Hematopoietic multipotent progenitor cell treated with erythropoietin and hydrocortisone succinate and interleukin-3 and kit ligand, for 6 days (in vitro differentiated cells): Measurements from ENCODE around the gene SSBP3.

Source experiments
- DNase-seq: peaks from one replicate; pipeline ENCODE4 v3.0.0-alpha.2; 2015

The SSBP3 gene

GRCh38 chr1:54279457-54279856 lies 126.7 kb downstream of the SSBP3 start:
- DNase-seq = no peak

- no peak for DNase-seq
These were observed 127.2 kb downstream of the SSBP3 start for GRCh38 chr1:54278941-54279422.

- no peak for DNase-seq
These were observed 128.5 kb downstream of the SSBP3 start for GRCh38 chr1:54277451-54278341.

GRCh38 chr1:54276617-54277450 lies 129.4 kb downstream of the SSBP3 start:
- DNase-seq = peak; percentile 43

DNA sequence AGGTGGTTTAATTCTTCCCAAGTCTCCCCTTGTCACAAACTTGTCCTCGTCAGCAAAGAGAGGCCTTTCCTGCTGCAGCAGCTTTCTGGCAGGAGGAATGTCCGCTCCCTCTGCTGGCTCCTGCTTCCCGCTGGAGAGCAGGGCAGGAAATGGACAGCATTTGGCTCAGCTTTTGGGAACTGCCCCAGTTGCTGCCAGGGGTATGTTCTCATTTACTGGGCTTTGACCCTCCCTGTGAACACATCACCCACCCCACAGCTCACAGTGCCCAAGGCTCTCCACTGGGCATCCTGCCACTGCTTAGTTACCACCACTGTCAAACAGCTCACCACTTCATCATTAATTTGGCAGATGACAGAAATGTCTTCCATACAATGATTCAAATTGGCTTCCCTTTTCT lies 130.8 kb downstream of the SSBP3 start:
- no peak for DNase-seq

DNA sequence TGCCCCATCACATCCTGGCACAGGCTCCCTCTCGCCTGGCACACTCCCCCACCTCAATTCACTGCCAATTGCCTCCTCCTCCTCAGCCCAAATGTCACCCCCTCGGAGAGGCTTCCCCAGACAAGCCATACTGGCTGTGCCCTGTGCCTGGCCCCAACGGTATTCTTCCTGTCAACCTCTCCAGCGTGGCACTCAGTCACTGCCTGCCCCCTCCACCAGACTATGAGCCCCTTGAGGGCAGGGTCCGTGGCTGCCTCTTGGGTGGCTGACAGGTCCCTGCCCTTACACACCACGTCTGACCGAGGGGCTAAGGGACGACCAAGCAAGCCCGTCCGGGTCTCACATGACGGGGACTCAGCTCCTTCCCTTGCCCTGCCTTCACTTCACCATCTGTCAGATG lies 131.3 kb downstream of the SSBP3 start:
- DNase-seq = no peak

- DNase-seq = no peak
These were observed 131.7 kb downstream of the SSBP3 start for GRCh38 chr1:54274448-54274847.

GRCh38 chr1:54273795-54274163 lies 132.4 kb downstream of the SSBP3 start:
- DNase-seq = peak; percentile 59

- DNase-seq = no peak
These were observed 133.0 kb downstream of the SSBP3 start for GRCh38 chr1:54273092-54273794.

DNA sequence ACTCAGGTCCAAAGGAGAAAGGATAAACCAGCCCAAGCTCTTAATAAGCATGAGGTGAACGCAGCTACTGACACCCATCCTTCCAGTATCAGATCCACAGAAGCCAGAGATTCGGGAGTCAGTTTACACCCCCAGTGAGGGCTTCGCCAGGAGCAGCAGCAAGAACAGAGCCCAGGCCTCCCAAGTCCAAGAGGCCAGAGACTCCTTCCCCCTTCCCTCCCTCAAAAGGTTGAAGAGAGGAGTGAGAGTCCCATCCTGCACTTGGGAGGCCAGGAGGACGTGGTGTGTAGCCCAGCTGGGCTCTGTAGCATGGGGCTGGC lies 133.5 kb downstream of the SSBP3 start:
- no peak for DNase-seq

DNA sequence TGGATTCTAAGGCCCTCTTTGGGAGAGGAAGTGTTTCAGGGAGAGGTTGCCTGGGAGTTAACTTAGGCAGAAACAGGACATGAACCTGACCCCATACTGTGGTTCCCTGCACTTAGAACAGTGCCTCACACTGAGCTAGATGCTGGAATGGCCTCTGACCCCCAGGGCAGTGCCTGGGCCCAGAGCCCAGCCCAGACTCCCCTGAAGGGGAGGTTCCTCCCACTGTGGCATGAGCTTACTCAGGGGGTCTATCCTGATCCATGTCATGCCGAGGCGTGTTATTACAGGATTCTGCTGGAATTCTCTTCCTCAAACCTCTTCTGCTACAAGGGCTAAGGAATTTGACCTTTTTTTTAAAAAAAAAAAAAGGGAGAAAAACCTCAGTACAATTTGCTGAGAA lies 134.1 kb downstream of the SSBP3 start:
- no peak for DNase-seq

DNA sequence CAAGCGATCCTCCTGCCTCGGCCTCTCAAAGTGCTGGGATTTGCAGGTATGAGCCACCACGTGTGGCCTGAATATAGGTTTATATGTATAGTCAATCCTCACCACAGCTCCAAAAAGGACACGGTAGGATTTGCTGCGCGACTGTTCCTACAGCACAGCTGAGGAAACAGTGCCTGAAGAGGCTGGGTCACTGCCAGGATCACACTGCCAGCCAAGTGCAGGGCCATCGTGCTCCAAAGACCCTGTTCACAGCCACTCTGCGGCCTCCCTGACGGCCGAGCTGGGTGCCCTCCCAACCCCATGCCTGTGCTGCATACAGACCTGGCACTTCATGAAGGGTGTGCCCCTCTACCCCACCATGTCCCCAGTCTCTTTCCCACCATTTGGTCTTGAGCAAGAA lies 134.9 kb downstream of the SSBP3 start:
- no peak for DNase-seq

GRCh38 chr1:54270543-54270942 lies 135.7 kb downstream of the SSBP3 start:
- no peak for DNase-seq

GRCh38 chr1:54268762-54269297 lies 137.4 kb downstream of the SSBP3 start:
- no peak for DNase-seq

GRCh38 chr1:54267815-54268761 lies 138.1 kb downstream of the SSBP3 start:
- DNase-seq = no peak

DNA sequence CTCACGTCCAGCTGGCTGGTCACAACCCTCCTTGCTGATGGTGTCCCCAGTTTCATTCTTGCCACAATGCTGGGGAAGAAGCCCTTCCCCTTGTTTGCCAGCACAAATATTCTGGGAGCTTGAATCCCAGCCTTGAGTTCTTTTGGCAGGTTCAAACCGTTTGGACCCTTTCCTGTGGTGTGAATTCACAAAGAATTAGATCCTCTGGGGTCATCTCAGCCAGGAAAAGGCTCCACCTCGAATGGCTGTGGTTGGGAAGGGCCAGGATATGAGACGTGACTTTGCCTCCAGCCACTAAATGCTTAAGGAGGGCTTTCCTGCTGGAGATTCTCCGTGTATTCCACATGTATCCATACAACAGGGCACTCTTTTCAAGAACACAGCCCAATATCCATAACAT lies 139.3 kb downstream of the SSBP3 start:
- DNase-seq = no peak

DNA sequence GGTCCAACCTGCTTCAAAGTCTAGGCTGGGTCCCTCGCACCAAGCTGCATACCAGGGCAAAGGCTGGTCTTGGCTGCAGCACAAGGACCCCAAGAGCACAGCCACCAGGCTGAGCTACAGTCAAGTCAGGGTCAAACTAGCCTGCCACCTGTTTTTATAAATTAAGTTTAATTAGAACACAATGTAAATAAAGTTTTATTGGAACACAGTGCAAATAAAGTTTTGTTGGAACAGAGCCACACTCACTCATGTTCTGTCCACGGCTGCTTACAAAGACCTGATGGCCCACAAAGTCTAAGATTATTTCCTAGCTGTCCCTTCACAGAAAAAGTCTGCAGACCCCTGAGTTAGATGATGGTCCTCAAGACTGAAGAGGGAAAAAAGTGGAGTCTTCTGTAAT lies 140.0 kb downstream of the SSBP3 start:
- no peak for DNase-seq

- DNase-seq = no peak
These were observed 140.5 kb downstream of the SSBP3 start for GRCh38 chr1:54265659-54266058.

GRCh38 chr1:54265126-54265525 lies 141.1 kb downstream of the SSBP3 start:
- DNase-seq = no peak

DNA sequence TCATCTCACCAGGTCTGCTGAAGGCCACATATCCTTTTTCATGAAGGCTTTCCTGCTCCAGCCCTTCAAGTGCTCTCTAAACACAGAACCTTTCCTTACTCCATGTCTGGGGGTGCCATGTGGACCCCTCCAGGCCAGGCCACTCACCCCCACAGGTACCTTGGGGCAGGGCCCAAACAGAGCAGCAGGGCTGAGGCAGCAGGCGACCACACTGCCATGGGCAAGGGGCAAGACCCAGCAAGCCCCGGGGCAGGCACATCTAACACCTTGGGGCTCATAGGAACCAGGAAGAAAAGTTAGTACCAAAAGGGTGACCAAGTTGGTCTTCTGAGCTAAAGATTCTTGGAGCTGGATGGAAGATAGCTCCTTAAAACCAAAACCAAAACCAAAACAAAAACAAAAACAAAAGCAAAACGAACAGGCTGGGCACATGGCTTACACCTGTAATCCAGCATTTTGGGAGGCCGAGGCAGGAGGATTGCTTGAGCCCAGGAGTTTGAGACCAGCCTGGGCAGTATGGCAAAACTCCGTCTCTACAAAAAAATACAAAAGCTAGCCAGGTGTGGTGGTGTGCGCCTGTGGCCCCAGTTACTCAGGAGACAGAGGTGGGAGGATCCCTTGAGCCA lies 142.5 kb downstream of the SSBP3 start:
- no peak for DNase-seq

- DNase-seq = no peak
These were observed 143.9 kb downstream of the SSBP3 start for GRCh38 chr1:54262244-54262643.

- no peak for DNase-seq
These were observed 145.4 kb downstream of the SSBP3 start for GRCh38 chr1:54260810-54261209.
